HepG2 (cell line): ENCODE results near the gene SPOP. TPM values are rescaled to one million over a fixed set of nuclear protein-coding genes. Genes with fewer than 3 reads are reported as not detected.
"Not testable (repeated sequence)": the region's sequence is repeated elsewhere in the genome, so short reads cannot be mapped to it uniquely, and the experiment has no call there.

ENCODE experiments used
- ATAC-seq: fragments of 200-7000 bp; cut with Tn5 transposase; 3 replicates; pipeline ENCODE4 v1.9.1; 2020; ENCODE audit warnings: mild to moderate bottlenecking, moderate library complexity
- BruUV-seq: library from RNA; stranded (reverse); fragments of 400-500 nt; replicated peaks from 2 replicates; lab custom pipeline; 2021; lab: Mats Ljungman, UMichigan
- CTCF ChIA-PET: fragments of 300-600 bp; formaldehyde crosslinking; extraction: SDS; loops from one replicate; lab custom pipeline; 2021; ENCODE audit warnings: low total read pairs, inconsistent platforms, low intra/inter-chr PET ratio; lab: Yijun Ruan, JAX
- POLR2A ChIA-PET: fragments of 350-600 bp; sonication (Branson Sonifier 250); formaldehyde crosslinking; loops from one replicate; lab custom pipeline; 2020; ENCODE audit warnings: antibody characterized with exemption, inconsistent platforms; lab: Yijun Ruan, JAX
- DNase-seq: peaks from one replicate; pipeline ENCODE4 v3.0.0-alpha.2; 2015; ENCODE audit warnings: low spot score
- FAIRE-seq: peaks from 3 replicates; lab custom pipeline; 2011; peaks lifted over from hg19 to GRCh38; lab: Jason Lieb, UNC
- H2AFZ ChIP-seq: one replicate; pipeline ENCODE4 v1.6.1; 2011; ENCODE audit warnings: low read length, inconsistent platforms
- H3K27ac ChIP-seq: fragments of 300-600 bp; 3 replicates; pipeline ENCODE4 v1.8.0; 2011; ENCODE audit warnings: mixed run types, mild to moderate bottlenecking, mixed read lengths, low read length, inconsistent platforms; ENCODE audit not compliant: insufficient read depth; ENCODE audit errors: extremely low read length
- H3K27me3 ChIP-seq, 2 experiments: fragments of 200-600 bp in 1 of 2; 2 replicates in 1 of 2; 3 replicates in 1 of 2; pipeline versions ENCODE4 v1.6.0 to v1.8.0; 2011; ENCODE audit warnings: low read length in 2 of 2, mild to moderate bottlenecking in 2 of 2, moderate library complexity in 2 of 2, inconsistent platforms in 1 of 2; ENCODE audit not compliant: insufficient read depth in 2 of 2, control insufficient read depth in 1 of 2
- H3K36me3 ChIP-seq, 2 experiments: fragments of 200-600 bp in 1 of 2; replicated peaks in 1 of 2; 2 replicates in 1 of 2; 3 replicates in 1 of 2; pipeline versions ENCODE4 v1.5.1 to v1.8.0; 2011; ENCODE audit warnings: low read length in 2 of 2, inconsistent platforms in 1 of 2; ENCODE audit not compliant: insufficient read depth in 2 of 2, control insufficient read depth in 1 of 2
- H3K4me1 ChIP-seq: 2 replicates; pipeline ENCODE4 v1.5.1; 2012; ENCODE audit warnings: low read length, inconsistent platforms; ENCODE audit not compliant: insufficient read depth
- H3K4me2 ChIP-seq: 2 replicates; pipeline ENCODE4 v1.6.0; 2011; ENCODE audit warnings: low read depth, low read length, inconsistent platforms
- H3K4me3 ChIP-seq, 3 experiments: fragments of 200-600 bp in 1 of 3; sonication (generic), shearing (Covaris generic) in 1 of 3; replicated peaks in 1 of 3; 2 replicates each; pipeline ENCODE4 v1.5.1; 2011 to 2016; ENCODE audit warnings: low read length in 3 of 3, inconsistent platforms in 2 of 3, low read depth in 2 of 3, mild to moderate bottlenecking in 2 of 3, control low read depth in 1 of 3, mixed read lengths in 1 of 3; ENCODE audit not compliant: insufficient read depth in 1 of 3
- H3K79me2 ChIP-seq: one replicate; pipeline ENCODE4 v1.6.1; 2011; ENCODE audit warnings: low read length, inconsistent platforms; ENCODE audit not compliant: insufficient read depth
- H3K9ac ChIP-seq: 2 replicates; pipeline ENCODE4 v1.6.0; 2011; ENCODE audit warnings: mild to moderate bottlenecking, low read depth, low read length, inconsistent platforms; ENCODE audit not compliant: insufficient read depth
- H3K9me3 ChIP-seq: 2 replicates; pipeline ENCODE4 v1.5.1; 2012; ENCODE audit warnings: mild to moderate bottlenecking, low read length
- H4K20me1 ChIP-seq: 2 replicates; pipeline ENCODE4 v1.6.0; 2011; ENCODE audit warnings: inconsistent platforms, mild to moderate bottlenecking, low read length, moderate library complexity; ENCODE audit not compliant: insufficient read depth
- FOSL2 ChIP-seq: sonication (generic); formaldehyde crosslinking; IDR thresholded peaks from 2 replicates; pipeline ENCODE4 v1.4.0; 2020; ENCODE audit warnings: missing genetic modification reagents
- PCBP2 ChIP-seq: fragments of 200-400 bp; formaldehyde crosslinking; optimal IDR thresholded peaks from 2 replicates; pipeline ENCODE3; 2018; ENCODE audit warnings: low read length, low read depth; ENCODE audit not compliant: poor library complexity, severe bottlenecking
- ZNF362 ChIP-seq: sonication (generic); formaldehyde crosslinking; IDR thresholded peaks from 2 replicates; pipeline ENCODE4 v1.4.0; 2020; ENCODE audit warnings: missing genetic modification reagents, mild to moderate bottlenecking, borderline replicate concordance
- WGBS: methylation state at CpG from one replicate; pipeline ENCODE4 v1.1.6; 2017; ENCODE audit warnings: low lambda C conversion rate; 5-methylcytosine and 5-hydroxymethylcytosine counted together
- in situ Hi-C: cut with HindIII; loops from 2 replicates; pipeline ENCODE4 v1.10.0; 2017; ENCODE audit warnings: low pct_unique_long_range_greater_than_20kb; ENCODE audit not compliant: extremely low pct_ligation_motif_present
- intact Hi-C: fragments of 100-400 bp; cut with micrococcal nuclease; formaldehyde crosslinking; loops from one replicate; pipeline ENCODE4 v1.10.0; 2022; ENCODE audit not compliant: unreplicated experiment
- polyA plus RNA-seq, 8 experiments: library from polyadenylated mRNA; depleted of rRNA in 3 of 8; stranded (reverse) in 7 of 8; unstranded in 1 of 8; fragments of >200 nt; fragmentation: Illumina TruSeq in 4 of 8; extraction: Trizol in 4 of 8; gene quantifications; 2 replicates each; pipeline versions ENCODE4 v1.2.1 to v1.2.3, GENCODE V29; 2011 to 2016; ENCODE audit warnings: low read depth in 4 of 8, missing spikeins in 1 of 8, mixed read lengths in 1 of 8; ENCODE audit not compliant: insufficient read depth in 1 of 8
- total RNA-seq, 5 experiments: library from RNA; depleted of rRNA; stranded (reverse); fragments of >200 nt; fragmentation: Illumina TruSeq; extraction: Trizol; gene quantifications; 2 replicates each; pipeline ENCODE4 v1.2.3, GENCODE V29; 2016; ENCODE audit warnings: low read depth in 1 of 5

SPOP gene
- total and polyA plus RNA-seq, 2 of the 13 experiments (the other 11 are each of a cell fraction or from before 2014, with no cell fraction given), result 52.8 to 60.8 TPM

- no peak overlapping the region for H3K4me2 ChIP-seq
- 94% methylated on average over 10 of the region's 10 CpGs for WGBS
- H3K9ac ChIP-seq, result no peak overlapping the region
- no peaks in the 10 kb centered on the region; the same call in 1 of the 2 replicates for H4K20me1 ChIP-seq
- no peaks in the 10 kb centered on the region; a peak in 1 of 5 replicates for H3K36me3 ChIP-seq
- no peak overlapping the region for H3K4me3 ChIP-seq
- no peak overlapping the region for H3K27ac ChIP-seq
- CTCF ChIA-PET, result interaction anchor here (0.6 kb wide), 1 partner anchor 14 kb away, joined by 3 read pairs; no protein-coding TSS in a partner anchor
- peak; percentile 23 for DNase-seq
- peak; percentile 48; the same call in 1 of the 3 replicates for ATAC-seq
- H2AFZ ChIP-seq, result no peak overlapping the region
- intact Hi-C loops, result no loop called here
- no peaks in the 10 kb centered on the region for H3K27me3 ChIP-seq
- H3K9me3 ChIP-seq, result no peaks in the 10 kb centered on the region
- POLR2A ChIA-PET, result interaction anchor here (0.7 kb wide), 1 partner anchor 23 kb away, joined by 3 read pairs; no protein-coding TSS in a partner anchor
- peaks cover 14% of the 10 kb centered on the region; the same call in 1 of the 2 replicates for H3K4me1 ChIP-seq
- no peak for FAIRE-seq
- TF ChIP-seq PCBP2, result no peak
- peak; percentile 67 for TF ChIP-seq FOSL2 (CRISPR knock-in tag)
- peak; percentile 33; the same call in 1 of the 2 replicates for TF ChIP-seq ZNF362
- peaks cover 26% of the 10 kb centered on the region for H3K79me2 ChIP-seq
- in situ Hi-C loops, result no loop called here
- no TSS peak for BruUV-seq
These were observed 31.3 kb downstream of the SPOP start for GRCh38 chr17:49646391-49647255.

GRCh38 chr17:49646056-49646390 lies 31.9 kb downstream of the SPOP start:
- ATAC-seq, in situ Hi-C loops, BruUV-seq, FAIRE-seq, H3K4me2 ChIP-seq, intact Hi-C loops, H2AFZ ChIP-seq, H3K9me3 ChIP-seq, CTCF ChIA-PET, POLR2A ChIA-PET, H3K36me3 ChIP-seq, H3K4me3 ChIP-seq, H3K9ac ChIP-seq, DNase-seq, H3K27me3 ChIP-seq, H4K20me1 ChIP-seq, H3K27ac ChIP-seq: not testable (repeated sequence)
- Histone ChIP-seq H3K4me1 (peaks cover 14% of the 10 kb centered on the region; the same call in 1 of the 2 replicates), H3K79me2 (peaks cover 20% of the 10 kb centered on the region)
- WGBS, result 100% methylated on average over 1 of the region's 1 CpG
